Panc1 (cell line): Measurements from ENCODE around the gene LNX2. TPM values are rescaled to one million over a fixed set of nuclear protein-coding genes. Genes with fewer than 3 reads are reported as not detected.

Experiments used
- ATAC-seq: fragments of 200-7000 bp; cut with Tn5 transposase; 2 replicates; pipeline ENCODE4 v1.9.1; 2020; ENCODE audit warnings: mild to moderate bottlenecking, moderate library complexity
- BruUV-seq: library from RNA; stranded (reverse); fragments of 400-500 nt; replicated peaks from 2 replicates; lab custom pipeline; 2021; lab: Mats Ljungman, UMichigan
- CTCF ChIA-PET: fragments of 300-600 bp; sonication (Branson Sonifier 250); formaldehyde crosslinking; loops from one replicate; lab custom pipeline; 2022; ENCODE audit warnings: antibody characterized with exemption; lab: Charles Lee
- POLR2A ChIA-PET: fragments of 300-600 bp; sonication (Branson Sonifier 250); formaldehyde crosslinking; loops from one replicate; lab custom pipeline; 2022; ENCODE audit warnings: antibody characterized with exemption; lab: Charles Lee
- DNase-seq: peaks from one replicate; pipeline ENCODE4 v3.0.0-alpha.2; 2010; ENCODE audit warnings: low read depth, low spot score
- H3K27ac ChIP-seq: 2 replicates; pipeline ENCODE4 v1.5.1; 2011; ENCODE audit warnings: mild to moderate bottlenecking, low read length, inconsistent platforms
- H3K27me3 ChIP-seq: fragments of 200-500 bp; sonication (Bioruptor generic); 2 replicates; pipeline ENCODE4 v1.6.0; 2014; ENCODE audit warnings: low read length, inconsistent platforms; ENCODE audit not compliant: control insufficient read depth, insufficient read depth
- H3K36me3 ChIP-seq: fragments of 200-500 bp; sonication (Bioruptor generic); 2 replicates; pipeline ENCODE4 v1.5.1; 2014; ENCODE audit warnings: inconsistent platforms, mild to moderate bottlenecking, low read length, moderate library complexity; ENCODE audit not compliant: control insufficient read depth, insufficient read depth
- H3K4me1 ChIP-seq: 2 replicates; pipeline ENCODE4 v1.5.1; 2011; ENCODE audit warnings: inconsistent platforms, mild to moderate bottlenecking, low read length, moderate library complexity; ENCODE audit not compliant: control insufficient read depth, insufficient read depth
- H3K4me3 ChIP-seq, 2 experiments: 2 replicates each; pipeline ENCODE4 v1.5.1; 2011 to 2012; ENCODE audit warnings: low read depth in 2 of 2, low read length in 2 of 2, mild to moderate bottlenecking in 2 of 2, inconsistent platforms in 1 of 2, moderate library complexity in 1 of 2
- H3K9me3 ChIP-seq: fragments of 200-500 bp; sonication (Bioruptor generic); 2 replicates; pipeline ENCODE4 v1.5.1; 2014; ENCODE audit warnings: low read depth, mild to moderate bottlenecking, inconsistent platforms, low read length, moderate library complexity; ENCODE audit not compliant: control insufficient read depth, insufficient read depth
- POLR2AphosphoS5 ChIP-seq: IDR thresholded peaks from 2 replicates; pipeline ENCODE4 v1.6.1; 2012; ENCODE audit warnings: mild to moderate bottlenecking, low read depth, low read length, moderate library complexity
- SIN3A ChIP-seq: IDR thresholded peaks from 2 replicates; pipeline ENCODE4 v1.6.1; 2012; ENCODE audit warnings: low read depth, mild to moderate bottlenecking, low read length, moderate library complexity, borderline replicate concordance; ENCODE audit not compliant: insufficient read depth
- TCF7L2 ChIP-seq: IDR thresholded peaks from 2 replicates; pipeline ENCODE4 v1.6.1; 2011; ENCODE audit warnings: mild to moderate bottlenecking, low read depth, low read length, inconsistent platforms
- in situ Hi-C: cut with HindIII; loops from 2 replicates; pipeline ENCODE4 v1.10.0; 2016; ENCODE audit warnings: low sequenced_read_pairs, low pct_unique_long_range_greater_than_20kb
- intact Hi-C: fragments of 100-400 bp; cut with micrococcal nuclease; formaldehyde crosslinking; loops from one replicate; pipeline ENCODE4 v1.10.0; 2022; ENCODE audit not compliant: unreplicated experiment
- total RNA-seq: library from RNA; stranded (reverse); gene quantifications from one replicate; pipeline ENCODE4 v1.2.1, GENCODE V29; 2021; ENCODE audit not compliant: unreplicated experiment
- TF ChIP-seq, protein P1 (sequence below), 2 experiments: IDR thresholded peaks; 2 replicates each; pipeline ENCODE4 v1.6.1; 2011 to 2012; ENCODE audit warnings: low read depth in 2 of 2, control low read depth in 1 of 2, low read length in 1 of 2, mild to moderate bottlenecking in 1 of 2, moderate library complexity in 1 of 2; ENCODE audit not compliant: insufficient read depth in 1 of 2
- TF ChIP-seq, protein P2 (sequence below): fragments of 450-650 bp; IDR thresholded peaks from 2 replicates; pipeline ENCODE4 v1.5.1; 2017; ENCODE audit warnings: mild to moderate bottlenecking

Gene LNX2
- total RNA-seq, 1 experiment from 2014 or later = 11.6 TPM

DNA sequence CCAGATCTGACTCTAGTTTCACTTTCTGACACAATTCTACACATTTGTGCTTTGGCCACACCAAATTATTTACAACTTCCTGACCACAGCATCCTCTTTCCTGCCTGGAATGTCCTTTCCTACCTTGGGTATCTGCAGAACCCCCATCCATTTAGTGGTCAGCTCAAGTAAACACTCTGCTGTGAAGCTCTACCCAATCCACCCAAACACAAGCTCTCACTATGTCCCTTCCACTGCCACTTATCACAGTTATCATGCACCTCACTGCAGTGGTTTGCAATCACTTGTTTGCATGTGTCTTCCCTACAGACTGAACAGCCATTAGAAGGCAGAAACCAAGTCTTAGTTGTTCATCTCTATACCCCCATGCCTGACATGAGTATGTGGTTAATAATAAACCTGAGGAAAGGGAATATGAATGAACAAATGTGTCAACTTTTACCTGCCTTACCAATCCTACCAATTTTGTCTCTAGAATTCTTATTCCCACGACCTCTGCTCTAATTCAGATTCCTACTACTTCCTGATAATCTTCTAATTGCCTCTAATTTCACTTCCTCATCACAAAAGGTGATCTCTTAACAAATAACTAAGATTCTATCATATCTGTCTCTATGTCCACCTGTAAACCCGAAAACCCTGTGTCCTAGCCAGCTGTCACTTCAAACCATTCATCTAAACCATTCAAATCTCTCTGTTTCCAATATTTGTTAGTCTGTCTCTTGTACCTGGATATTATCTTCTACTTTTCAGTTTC, 25.1 kb downstream of the LNX2 start:
- CTCF ChIA-PET = no interaction called here
- H3K27ac ChIP-seq = no peak overlapping the region
- H3K4me1 ChIP-seq = peaks cover 8% of the 10 kb centered on the region; the same call in 1 of the 2 replicates
- intact Hi-C loops (no loop called here), in situ Hi-C loops (no loop called here)
- H3K4me3 ChIP-seq = no peak overlapping the region
- DNase-seq = no peak
- no peak for ATAC-seq
- no peaks in the 10 kb centered on the region for H3K9me3 ChIP-seq
- TF ChIP-seq, protein P1, sequence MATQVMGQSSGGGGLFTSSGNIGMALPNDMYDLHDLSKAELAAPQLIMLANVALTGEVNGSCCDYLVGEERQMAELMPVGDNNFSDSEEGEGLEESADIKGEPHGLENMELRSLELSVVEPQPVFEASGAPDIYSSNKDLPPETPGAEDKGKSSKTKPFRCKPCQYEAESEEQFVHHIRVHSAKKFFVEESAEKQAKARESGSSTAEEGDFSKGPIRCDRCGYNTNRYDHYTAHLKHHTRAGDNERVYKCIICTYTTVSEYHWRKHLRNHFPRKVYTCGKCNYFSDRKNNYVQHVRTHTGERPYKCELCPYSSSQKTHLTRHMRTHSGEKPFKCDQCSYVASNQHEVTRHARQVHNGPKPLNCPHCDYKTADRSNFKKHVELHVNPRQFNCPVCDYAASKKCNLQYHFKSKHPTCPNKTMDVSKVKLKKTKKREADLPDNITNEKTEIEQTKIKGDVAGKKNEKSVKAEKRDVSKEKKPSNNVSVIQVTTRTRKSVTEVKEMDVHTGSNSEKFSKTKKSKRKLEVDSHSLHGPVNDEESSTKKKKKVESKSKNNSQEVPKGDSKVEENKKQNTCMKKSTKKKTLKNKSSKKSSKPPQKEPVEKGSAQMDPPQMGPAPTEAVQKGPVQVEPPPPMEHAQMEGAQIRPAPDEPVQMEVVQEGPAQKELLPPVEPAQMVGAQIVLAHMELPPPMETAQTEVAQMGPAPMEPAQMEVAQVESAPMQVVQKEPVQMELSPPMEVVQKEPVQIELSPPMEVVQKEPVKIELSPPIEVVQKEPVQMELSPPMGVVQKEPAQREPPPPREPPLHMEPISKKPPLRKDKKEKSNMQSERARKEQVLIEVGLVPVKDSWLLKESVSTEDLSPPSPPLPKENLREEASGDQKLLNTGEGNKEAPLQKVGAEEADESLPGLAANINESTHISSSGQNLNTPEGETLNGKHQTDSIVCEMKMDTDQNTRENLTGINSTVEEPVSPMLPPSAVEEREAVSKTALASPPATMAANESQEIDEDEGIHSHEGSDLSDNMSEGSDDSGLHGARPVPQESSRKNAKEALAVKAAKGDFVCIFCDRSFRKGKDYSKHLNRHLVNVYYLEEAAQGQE (IDR thresholded peaks at IDR 0.05; ENCODE audit: insufficient read depth in 1 of 2, low read depth in 2 of 2, low read length in 1 of 2) = no peak
- TF ChIP-seq POLR2AphosphoS5 = no peak
- TF ChIP-seq, protein P2, sequence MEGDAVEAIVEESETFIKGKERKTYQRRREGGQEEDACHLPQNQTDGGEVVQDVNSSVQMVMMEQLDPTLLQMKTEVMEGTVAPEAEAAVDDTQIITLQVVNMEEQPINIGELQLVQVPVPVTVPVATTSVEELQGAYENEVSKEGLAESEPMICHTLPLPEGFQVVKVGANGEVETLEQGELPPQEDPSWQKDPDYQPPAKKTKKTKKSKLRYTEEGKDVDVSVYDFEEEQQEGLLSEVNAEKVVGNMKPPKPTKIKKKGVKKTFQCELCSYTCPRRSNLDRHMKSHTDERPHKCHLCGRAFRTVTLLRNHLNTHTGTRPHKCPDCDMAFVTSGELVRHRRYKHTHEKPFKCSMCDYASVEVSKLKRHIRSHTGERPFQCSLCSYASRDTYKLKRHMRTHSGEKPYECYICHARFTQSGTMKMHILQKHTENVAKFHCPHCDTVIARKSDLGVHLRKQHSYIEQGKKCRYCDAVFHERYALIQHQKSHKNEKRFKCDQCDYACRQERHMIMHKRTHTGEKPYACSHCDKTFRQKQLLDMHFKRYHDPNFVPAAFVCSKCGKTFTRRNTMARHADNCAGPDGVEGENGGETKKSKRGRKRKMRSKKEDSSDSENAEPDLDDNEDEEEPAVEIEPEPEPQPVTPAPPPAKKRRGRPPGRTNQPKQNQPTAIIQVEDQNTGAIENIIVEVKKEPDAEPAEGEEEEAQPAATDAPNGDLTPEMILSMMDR = no peak
- TF ChIP-seq TCF7L2 = no peak
- TF ChIP-seq SIN3A = no peak
- no peaks in the 10 kb centered on the region for H3K27me3 ChIP-seq
- POLR2A ChIA-PET = no interaction called here
- H3K36me3 ChIP-seq = no peaks in the 10 kb centered on the region
- BruUV-seq = no TSS peak

- CTCF ChIA-PET = no interaction called here
- Histone ChIP-seq H3K36me3 (no peaks in the 10 kb centered on the region), H3K9me3 (no peaks in the 10 kb centered on the region), H3K4me3 (no peak overlapping the region), H3K27me3 (no peaks in the 10 kb centered on the region), H3K27ac (no peak overlapping the region), H3K4me1 (no peaks in the 10 kb centered on the region; the same call in 1 of the 2 replicates)
- DNase-seq (no peak), ATAC-seq (no peak)
- intact Hi-C loops (no loop called here), in situ Hi-C loops (no loop called here)
- no TSS peak for BruUV-seq
- POLR2A ChIA-PET = no interaction called here
- TF ChIP-seq SIN3A (no peak), TCF7L2 (no peak), POLR2AphosphoS5 (no peak)
- TF ChIP-seq, protein P2 = no peak
- TF ChIP-seq, protein P1 (IDR thresholded peaks at IDR 0.05; ENCODE audit: insufficient read depth in 1 of 2, low read depth in 2 of 2, low read length in 1 of 2) = no peak
Observed at GRCh38 chr13:27593267-27593666, 27.1 kb downstream of the LNX2 start.
